Measurements from ENCODE around the gene PTPRG. TPM values are rescaled to one million over a fixed set of nuclear protein-coding genes. Genes with fewer than 3 reads are reported as not detected.
A peak's percentile ranks its signal among the peaks of the same experiment; 100 is the strongest.

The PTPRG gene
- total RNA-seq, 1 experiment from 2014 or later = 69.3 TPM

GRCh38 chr3:61580982-61581643 lies 19.7 kb downstream of the PTPRG start:
- Mint-ChIP-seq H3K9me3 (no peaks in the 10 kb centered on the region), H3K4me1 (peaks cover 47 to 58% of the 10 kb centered on the region in 2 experiments), H3K27me3 (ENCODE audit: low read depth) (no peaks in the 10 kb centered on the region), H3K27ac (peak overlapping the region; percentile 42 to 95 (median 83); a peak in 6 of 7 replicates), H3K36me3 (ENCODE audit: insufficient read depth in 1 of 3, low read depth in 3 of 3) (peaks cover 6 to 25% (median 13%) of the 10 kb centered on the region in 3 experiments; a peak in 4 of 7 replicates), H3K4me3 (no peak overlapping the region)
- Histone ChIP-seq H2AK5ac (ENCODE audit: insufficient read length, low read length) (no peak overlapping the region), H2BK12ac (ENCODE audit: insufficient read length, low read depth, low read length) (no peak overlapping the region), H3K4me2 (ENCODE audit: insufficient read depth, insufficient read length, low read length) (no peak overlapping the region), H3T11ph (ENCODE audit: low read length) (no peak overlapping the region), H3K27ac (ENCODE audit: insufficient read length, low read depth, low read length) (no peak overlapping the region), H4K91ac (ENCODE audit: insufficient read length, low read depth, low read length) (no peak overlapping the region), H3K79me2 (ENCODE audit: insufficient read depth, low read length) (peaks cover 75% of the 10 kb centered on the region), H3K23me2 (ENCODE audit: insufficient read length, low read depth, low read length, poor library complexity, severe bottlenecking) (no peaks in the 10 kb centered on the region), H3K9ac (ENCODE audit: extremely low read depth, insufficient read length, low read length) (peak overlapping the region; percentile 32), H2BK15ac (ENCODE audit: low read depth, low read length) (no peak overlapping the region), H3K4ac (ENCODE audit: low read depth, low read length) (no peak overlapping the region), H4K20me1 (ENCODE audit: control insufficient read depth, insufficient read depth, insufficient read length) (no peaks in the 10 kb centered on the region), H3K79me1 (ENCODE audit: insufficient read depth, low read depth, low read length, poor library complexity, severe bottlenecking) (peaks cover 10% of the 10 kb centered on the region), H2BK120ac (ENCODE audit: low read depth, low read length, poor library complexity, severe bottlenecking) (no peak overlapping the region), H4K8ac (replicated peaks; ENCODE audit: insufficient read length, low read depth, low read length) (no peak overlapping the region), H4K5ac (ENCODE audit: insufficient read length, low read depth, low read length) (no peak overlapping the region), H2BK5ac (ENCODE audit: insufficient read length, low read length) (no peak overlapping the region), H3K23ac (ENCODE audit: insufficient read length, low read depth, low read length) (no peak overlapping the region), H2BK20ac (ENCODE audit: low read depth, low read length, poor library complexity, severe bottlenecking) (no peak overlapping the region), H3K18ac (ENCODE audit: insufficient read length, low read depth, low read length) (no peak overlapping the region), H3K56ac (ENCODE audit: insufficient read length, low read depth, low read length) (no peak overlapping the region), H3K9me3 (ENCODE audit: control insufficient read depth, low read depth, low read length) (no peaks in the 10 kb centered on the region), H3K14ac (ENCODE audit: insufficient read depth, low read length) (no peak overlapping the region), H3K4me1 (ENCODE audit: insufficient read depth, low read length) (peaks cover 12% of the 10 kb centered on the region), H2AFZ (ENCODE audit: low read length) (no peak overlapping the region), H3K27me3 (ENCODE audit: insufficient read depth, low read length) (no peaks in the 10 kb centered on the region)
- WGBS (ENCODE audit: extremely low coverage, insufficient read length, low lambda C conversion rate) = no CpG with 5 or more reads among the region's 7 CpGs
- no peak for DNase-seq
- no peak for TF ChIP-seq CTCF (conservative IDR thresholded peaks at IDR 0.05)
